NCI-H1092 treated with DMSO at 0.1 percent for 48 hours (cell line): Measurements from ENCODE around the gene ENPP3.
A peak's percentile ranks its signal among the peaks of the same experiment; 100 is the strongest.

Experiments used
- DNase-seq: peaks from one replicate; lab custom pipeline; 2025; lab: John Stamatoyannopoulos, UW

ENPP3 gene

GRCh38 chr6:131636880-131637792 lies at the start of gene ENPP3:
Gene ENPP3 (plus strand): TSS chr6:131637302. CDS start chr6:131637385, 83 bp downstream.
- no peak for DNase-seq

GRCh38 chr6:131587909-131588308 lies 49.2 kb upstream of the ENPP3 start:
- DNase-seq: no peak

GRCh38 chr6:131588643-131589042 lies 48.5 kb upstream of the ENPP3 start:
- no peak for DNase-seq

GRCh38 chr6:131592935-131593334 lies 44.2 kb upstream of the ENPP3 start:
- DNase-seq: no peak

- DNase-seq: no peak
Measured at GRCh38 chr6:131594074-131594473, 43.0 kb upstream of the ENPP3 start.

GRCh38 chr6:131597446-131597845 lies 39.7 kb upstream of the ENPP3 start:
- DNase-seq: no peak

- no peak for DNase-seq
Measured at GRCh38 chr6:131600716-131601115, 36.4 kb upstream of the ENPP3 start.

- no peak for DNase-seq
Measured at GRCh38 chr6:131602781-131603312, 34.3 kb upstream of the ENPP3 start.

GRCh38 chr6:131613296-131613925 lies 23.7 kb upstream of the ENPP3 start:
- no peak for DNase-seq

- no peak for DNase-seq
Measured at GRCh38 chr6:131615275-131615674, 21.8 kb upstream of the ENPP3 start.

GRCh38 chr6:131627724-131628682 lies 9.1 kb upstream of the ENPP3 start, which contains the start of gene MED23:
Gene MED23 (minus strand): TSS chr6:131628242. CDS start chr6:131628049, 193 bp downstream.
- peak; percentile 88 for DNase-seq

GRCh38 chr6:131628726-131629125 lies 8.4 kb upstream of the ENPP3 start:
- no peak for DNase-seq

- no peak for DNase-seq
Measured at GRCh38 chr6:131629651-131630050, 7.5 kb upstream of the ENPP3 start.

GRCh38 chr6:131631625-131632289 lies 5.3 kb upstream of the ENPP3 start:
- DNase-seq: no peak

- no peak for DNase-seq
Measured at GRCh38 chr6:131635384-131636340, 1.4 kb upstream of the ENPP3 start.

GRCh38 chr6:131638013-131638412 lies 911 bp downstream of the ENPP3 start:
- no peak for DNase-seq

GRCh38 chr6:131640100-131640499 lies 3.0 kb downstream of the ENPP3 start:
- DNase-seq: no peak

GRCh38 chr6:131640576-131640975 lies 3.5 kb downstream of the ENPP3 start:
- no peak for DNase-seq

GRCh38 chr6:131641554-131641953 lies 4.5 kb downstream of the ENPP3 start:
- DNase-seq: no peak

GRCh38 chr6:131642565-131642964 lies 5.5 kb downstream of the ENPP3 start:
- no peak for DNase-seq
